ENCODE measurements around the gene PPP5C. TPM values are rescaled to one million over a fixed set of nuclear protein-coding genes. Genes with fewer than 3 reads are reported as not detected.
A peak's percentile ranks its signal among the peaks of the same experiment; 100 is the strongest.

Gene PPP5C
- total and polyA plus RNA-seq, 2 of the 8 experiments (the other 6 are each of a cell fraction or from before 2014, with no cell fraction given), result 112 to 156 TPM

- no peak overlapping the region for H3K4ac ChIP-seq (replicated peaks; ENCODE audit: insufficient read length, low read depth, low read length)
- peaks cover 22 to 33% (median 29%) of the 10 kb centered on the region in 4 experiments; a peak in 7 of 8 replicates for H3K36me3 ChIP-seq (ENCODE audit: control insufficient read depth in 2 of 4, insufficient read depth in 4 of 4, low read length in 3 of 4)
- no peak overlapping the region for H3K4me3 ChIP-seq (ENCODE audit: extremely low read depth in 1 of 4, insufficient read depth in 2 of 4, low read depth in 3 of 4, low read length in 4 of 4)
- no peak overlapping the region for H2AK5ac ChIP-seq (ENCODE audit: low read depth, low read length)
- DNase-seq (ENCODE audit: low read depth in 1 of 2, low spot score in 2 of 2) (no peak), FAIRE-seq (no peak)
- TF ChIP-seq ZNF274 (IDR thresholded peaks at IDR 0.05; ENCODE audit: borderline replicate concordance, extremely low read depth, low read length) (no peak), SP1 (IDR thresholded peaks at IDR 0.05; ENCODE audit: low read depth, low read length) (no peak), GABPA (IDR thresholded peaks at IDR 0.05; ENCODE audit: borderline replicate concordance, insufficient read depth, low read length) (no peak), CBX8 (IDR thresholded peaks at IDR 0.05; ENCODE audit: borderline replicate concordance, low read depth, low read length) (no peak), POLR2AphosphoS5 (IDR thresholded peaks at IDR 0.05; ENCODE audit: low read depth, low read length) (no peak), TCF12 (IDR thresholded peaks at IDR 0.05; ENCODE audit: low read depth, low read length) (no peak), CREB1 (IDR thresholded peaks at IDR 0.05) (no peak)
- H3K27ac ChIP-seq (ENCODE audit: low read depth, low read length), result no peak overlapping the region
- H3K9ac ChIP-seq (replicated peaks in 1 of 4; ENCODE audit: extremely low read depth in 1 of 4, low read depth in 3 of 4, low read length in 3 of 4), result no peak overlapping the region
- H3K9me3 ChIP-seq (ENCODE audit: insufficient read depth in 2 of 2, low read depth in 1 of 2, low read length in 1 of 2), result no peaks in the 10 kb centered on the region
- POLR2A ChIA-PET (ENCODE audit: partially characterized antibody), result interaction anchor here (0.9 to 3.1 kb wide), 4 partner anchors 8 to 18 kb away, joined by 3 to 11 read pairs (median 6); no protein-coding TSS in a partner anchor
- 94% methylated on average over 27 of the region's 28 CpGs; no CpG with 5 or more reads in 1 of the 2 experiments for WGBS, 2 experiments (ENCODE audit: extremely low coverage in 1 of 2, insufficient coverage in 1 of 2, insufficient read length in 1 of 2, insufficient replicate concordance in 2 of 2, low coverage in 1 of 2, low lambda C conversion rate in 2 of 2, missing lambda C conversion rate in 1 of 2)
- H3K4me2 ChIP-seq (ENCODE audit: insufficient read depth in 1 of 2, low read depth in 2 of 2, low read length in 2 of 2), result no peak overlapping the region
- no peak overlapping the region for H2AFZ ChIP-seq (ENCODE audit: low read length)
- H3K14ac ChIP-seq (ENCODE audit: insufficient read length), result no peak overlapping the region
- peaks cover 0 to 10% (median 3%) of the 10 kb centered on the region in 4 experiments; a peak in 5 of 7 replicates for H3K4me1 ChIP-seq (replicated peaks in 1 of 4; ENCODE audit: control insufficient read depth in 3 of 4, insufficient read depth in 4 of 4, low read length in 3 of 4)
- peak overlapping the region; percentile 57; the same call in 1 of the 2 replicates for H4K8ac ChIP-seq (ENCODE audit: extremely low read depth, insufficient read depth, low read length)
- H3K56ac ChIP-seq (replicated peaks; ENCODE audit: insufficient read length, low read depth, low read length), result no peak overlapping the region
- no peak overlapping the region for H3K23ac ChIP-seq (ENCODE audit: insufficient read length)
- H4K91ac ChIP-seq (replicated peaks; ENCODE audit: insufficient read length, low read length), result no peak overlapping the region
- H4K20me1 ChIP-seq (replicated peaks in 1 of 2; ENCODE audit: control insufficient read depth in 1 of 2, insufficient read depth in 2 of 2, low read length in 2 of 2), result peaks cover 14 to 25% of the 10 kb centered on the region in 2 experiments
- H3K79me2 ChIP-seq (ENCODE audit: control insufficient read depth in 1 of 2, insufficient read depth in 2 of 2, low read length in 2 of 2), result peaks cover 5 to 63% of the 10 kb centered on the region in 2 experiments; a peak in 3 of 4 replicates
- no peak overlapping the region for H4K5ac ChIP-seq (ENCODE audit: insufficient read length, low read depth, low read length)
- no peak overlapping the region for H2BK120ac ChIP-seq (replicated peaks; ENCODE audit: low read depth, low read length)
- peaks cover 24% of the 10 kb centered on the region for H3K79me1 ChIP-seq (ENCODE audit: low read depth, low read length)
- H2BK20ac ChIP-seq (ENCODE audit: low read length), result no peak overlapping the region
- CTCF ChIA-PET (ENCODE audit: partially characterized antibody), result interaction anchor here (0.6 to 2.2 kb wide), 11 partner anchors 10 to 1983 kb away, joined by 3 to 14 read pairs (median 3); no protein-coding TSS in a partner anchor
- no peak overlapping the region for H2BK12ac ChIP-seq (ENCODE audit: low read depth, low read length)
- no peak overlapping the region for H3K18ac ChIP-seq (ENCODE audit: extremely low read depth, low read length)
- H2BK15ac ChIP-seq (ENCODE audit: low read length), result no peak overlapping the region
- no peaks in the 10 kb centered on the region for H3K27me3 ChIP-seq (replicated peaks in 1 of 4; ENCODE audit: control insufficient read depth in 3 of 4, extremely low read depth in 1 of 4, insufficient read depth in 3 of 4, low read length in 3 of 4)
- no peaks in the 10 kb centered on the region for H3K23me2 ChIP-seq (ENCODE audit: low read depth, low read length)
- H2BK5ac ChIP-seq (ENCODE audit: low read depth, low read length), result no peak overlapping the region; the same call in 1 of the 2 replicates
Observed at GRCh38 chr19:46353730-46354528, 7.0 kb downstream of the PPP5C start.

Data from H1 (cell line).